ENCODE data around the gene COBL. TPM values are rescaled to one million over a fixed set of nuclear protein-coding genes. Genes with fewer than 3 reads are reported as not detected.

The COBL gene
- total RNA-seq, 1 experiment from 2014 or later, result 0.39 TPM

DNA sequence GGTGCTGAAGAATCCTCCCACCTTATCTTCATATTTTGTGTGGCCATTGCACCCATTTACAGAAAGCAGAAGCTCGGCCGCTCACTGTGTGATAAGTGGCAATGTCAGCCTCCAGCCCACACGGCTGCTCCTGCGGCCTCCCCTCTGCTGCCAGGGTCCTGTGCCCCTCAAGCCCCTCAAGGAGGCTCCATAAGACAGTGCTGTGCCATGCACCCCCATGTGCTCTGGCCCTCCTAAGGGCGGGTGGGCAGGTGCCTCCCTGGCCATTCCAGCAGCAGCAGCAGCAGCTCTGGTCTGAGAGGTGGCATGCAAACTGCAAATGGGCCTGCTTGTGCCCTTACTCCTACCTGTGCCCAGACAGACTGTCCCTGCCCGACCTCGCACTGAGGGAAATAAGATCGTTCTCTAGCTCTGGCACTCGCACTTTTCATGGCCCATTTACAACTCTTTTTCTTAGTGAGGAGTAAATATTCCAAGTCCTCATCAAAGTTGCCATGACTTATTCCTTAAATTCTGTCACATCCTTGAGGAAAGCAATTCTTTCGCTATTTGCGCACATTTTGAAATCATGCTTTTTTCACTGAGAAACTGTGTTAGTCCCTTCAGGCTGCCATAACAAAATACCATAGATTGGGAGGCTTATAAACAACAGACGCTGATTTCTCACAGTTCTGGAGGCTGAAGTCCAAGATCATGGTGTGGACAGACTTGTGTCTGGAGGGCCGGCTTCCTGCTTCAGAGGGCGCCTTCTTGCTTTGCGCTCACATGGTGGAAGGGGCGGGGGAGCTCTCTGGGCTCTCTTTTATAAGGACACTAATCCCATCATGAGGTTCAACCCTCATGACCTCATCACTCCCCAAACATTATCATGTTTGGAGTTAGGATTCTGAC is 187.8 kb downstream of the COBL start:
- Histone ChIP-seq H3K36me3 (ENCODE audit: control insufficient read depth, insufficient read depth, low read length) (no peaks in the 10 kb centered on the region), H3K27ac (ENCODE audit: low read length) (no peak overlapping the region), H3K9me3 (ENCODE audit: control insufficient read depth, insufficient read depth, low read depth, low read length) (no peaks in the 10 kb centered on the region), H3K4me1 (ENCODE audit: control insufficient read depth, insufficient read depth, low read length) (no peaks in the 10 kb centered on the region), H3K4me3 (ENCODE audit: low read depth in 2 of 2, low read length in 2 of 2) (no peak overlapping the region), H3K27me3 (ENCODE audit: control insufficient read depth, insufficient read depth, low read length) (no peaks in the 10 kb centered on the region; the same call in 1 of the 2 replicates)
- ATAC-seq, result no peak
- BruUV-seq (replicated peaks), result no TSS peak
- POLR2A ChIA-PET, result no interaction called here
- CTCF ChIA-PET, result no interaction called here
- in situ Hi-C loops (cut with HindIII; ENCODE audit: low pct_unique_long_range_greater_than_20kb, low sequenced_read_pairs), result no loop called here
- DNase-seq (ENCODE audit: low read depth, low spot score), result no peak
- intact Hi-C loops (cut with micrococcal nuclease; ENCODE audit: unreplicated experiment), result no loop called here
- TF ChIP-seq TCF7L2 (IDR thresholded peaks at IDR 0.05; ENCODE audit: low read depth, low read length), result no peak
- no peak for TF ChIP-seq POLR2AphosphoS5 (IDR thresholded peaks at IDR 0.05; ENCODE audit: low read depth, low read length)
- TF ChIP-seq, protein P1, sequence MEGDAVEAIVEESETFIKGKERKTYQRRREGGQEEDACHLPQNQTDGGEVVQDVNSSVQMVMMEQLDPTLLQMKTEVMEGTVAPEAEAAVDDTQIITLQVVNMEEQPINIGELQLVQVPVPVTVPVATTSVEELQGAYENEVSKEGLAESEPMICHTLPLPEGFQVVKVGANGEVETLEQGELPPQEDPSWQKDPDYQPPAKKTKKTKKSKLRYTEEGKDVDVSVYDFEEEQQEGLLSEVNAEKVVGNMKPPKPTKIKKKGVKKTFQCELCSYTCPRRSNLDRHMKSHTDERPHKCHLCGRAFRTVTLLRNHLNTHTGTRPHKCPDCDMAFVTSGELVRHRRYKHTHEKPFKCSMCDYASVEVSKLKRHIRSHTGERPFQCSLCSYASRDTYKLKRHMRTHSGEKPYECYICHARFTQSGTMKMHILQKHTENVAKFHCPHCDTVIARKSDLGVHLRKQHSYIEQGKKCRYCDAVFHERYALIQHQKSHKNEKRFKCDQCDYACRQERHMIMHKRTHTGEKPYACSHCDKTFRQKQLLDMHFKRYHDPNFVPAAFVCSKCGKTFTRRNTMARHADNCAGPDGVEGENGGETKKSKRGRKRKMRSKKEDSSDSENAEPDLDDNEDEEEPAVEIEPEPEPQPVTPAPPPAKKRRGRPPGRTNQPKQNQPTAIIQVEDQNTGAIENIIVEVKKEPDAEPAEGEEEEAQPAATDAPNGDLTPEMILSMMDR (IDR thresholded peaks at IDR 0.05), result no peak
- TF ChIP-seq SIN3A (IDR thresholded peaks at IDR 0.05; ENCODE audit: borderline replicate concordance, insufficient read depth, low read depth, low read length), result no peak
- TF ChIP-seq, protein P2, sequence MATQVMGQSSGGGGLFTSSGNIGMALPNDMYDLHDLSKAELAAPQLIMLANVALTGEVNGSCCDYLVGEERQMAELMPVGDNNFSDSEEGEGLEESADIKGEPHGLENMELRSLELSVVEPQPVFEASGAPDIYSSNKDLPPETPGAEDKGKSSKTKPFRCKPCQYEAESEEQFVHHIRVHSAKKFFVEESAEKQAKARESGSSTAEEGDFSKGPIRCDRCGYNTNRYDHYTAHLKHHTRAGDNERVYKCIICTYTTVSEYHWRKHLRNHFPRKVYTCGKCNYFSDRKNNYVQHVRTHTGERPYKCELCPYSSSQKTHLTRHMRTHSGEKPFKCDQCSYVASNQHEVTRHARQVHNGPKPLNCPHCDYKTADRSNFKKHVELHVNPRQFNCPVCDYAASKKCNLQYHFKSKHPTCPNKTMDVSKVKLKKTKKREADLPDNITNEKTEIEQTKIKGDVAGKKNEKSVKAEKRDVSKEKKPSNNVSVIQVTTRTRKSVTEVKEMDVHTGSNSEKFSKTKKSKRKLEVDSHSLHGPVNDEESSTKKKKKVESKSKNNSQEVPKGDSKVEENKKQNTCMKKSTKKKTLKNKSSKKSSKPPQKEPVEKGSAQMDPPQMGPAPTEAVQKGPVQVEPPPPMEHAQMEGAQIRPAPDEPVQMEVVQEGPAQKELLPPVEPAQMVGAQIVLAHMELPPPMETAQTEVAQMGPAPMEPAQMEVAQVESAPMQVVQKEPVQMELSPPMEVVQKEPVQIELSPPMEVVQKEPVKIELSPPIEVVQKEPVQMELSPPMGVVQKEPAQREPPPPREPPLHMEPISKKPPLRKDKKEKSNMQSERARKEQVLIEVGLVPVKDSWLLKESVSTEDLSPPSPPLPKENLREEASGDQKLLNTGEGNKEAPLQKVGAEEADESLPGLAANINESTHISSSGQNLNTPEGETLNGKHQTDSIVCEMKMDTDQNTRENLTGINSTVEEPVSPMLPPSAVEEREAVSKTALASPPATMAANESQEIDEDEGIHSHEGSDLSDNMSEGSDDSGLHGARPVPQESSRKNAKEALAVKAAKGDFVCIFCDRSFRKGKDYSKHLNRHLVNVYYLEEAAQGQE (IDR thresholded peaks at IDR 0.05; ENCODE audit: insufficient read depth in 1 of 2, low read depth in 2 of 2, low read length in 1 of 2), result no peak

DNA sequence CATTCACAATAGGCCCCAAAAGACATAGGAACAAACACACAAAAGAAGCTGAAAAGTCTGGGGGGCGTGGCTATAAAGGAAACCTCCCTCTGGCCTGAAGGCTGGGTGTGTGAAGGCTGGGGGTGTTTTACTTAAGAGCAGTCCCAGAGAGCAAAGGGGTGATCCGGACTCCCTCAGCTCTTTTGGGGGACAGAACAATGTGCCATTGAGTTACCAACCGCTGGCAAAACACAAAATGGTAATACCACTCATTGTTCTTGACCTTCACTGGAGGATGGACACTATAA is 189.0 kb downstream of the COBL start:
- no peaks in the 10 kb centered on the region; the same call in 1 of the 2 replicates for H3K27me3 ChIP-seq (ENCODE audit: control insufficient read depth, insufficient read depth, low read length)
- no peaks in the 10 kb centered on the region for H3K4me1 ChIP-seq (ENCODE audit: control insufficient read depth, insufficient read depth, low read length)
- no peak overlapping the region for H3K4me3 ChIP-seq (ENCODE audit: low read depth in 2 of 2, low read length in 2 of 2)
- TF ChIP-seq SIN3A (IDR thresholded peaks at IDR 0.05; ENCODE audit: borderline replicate concordance, insufficient read depth, low read depth, low read length), result no peak
- no peak for TF ChIP-seq TCF7L2 (IDR thresholded peaks at IDR 0.05; ENCODE audit: low read depth, low read length)
- TF ChIP-seq, protein P1 (IDR thresholded peaks at IDR 0.05), result no peak
- no peak for TF ChIP-seq POLR2AphosphoS5 (IDR thresholded peaks at IDR 0.05; ENCODE audit: low read depth, low read length)
- TF ChIP-seq, protein P2 (IDR thresholded peaks at IDR 0.05; ENCODE audit: insufficient read depth in 1 of 2, low read depth in 2 of 2, low read length in 1 of 2), result no peak
- ChIA-PET POLR2A (interaction anchor here (0.7 kb wide), 2 partner anchors 21 to 1406 kb away, joined by 4 to 10 read pairs; no protein-coding TSS in a partner anchor), CTCF (no interaction called here)
- no peak for DNase-seq (ENCODE audit: low read depth, low spot score)
- intact Hi-C loops (cut with micrococcal nuclease; ENCODE audit: unreplicated experiment) (no loop called here), in situ Hi-C loops (cut with HindIII; ENCODE audit: low pct_unique_long_range_greater_than_20kb, low sequenced_read_pairs) (no loop called here)
- no TSS peak for BruUV-seq (replicated peaks)
- ATAC-seq, result no peak
- H3K27ac ChIP-seq (ENCODE audit: low read length), result no peak overlapping the region
- no peaks in the 10 kb centered on the region for H3K9me3 ChIP-seq (ENCODE audit: control insufficient read depth, insufficient read depth, low read depth, low read length)
- H3K36me3 ChIP-seq (ENCODE audit: control insufficient read depth, insufficient read depth, low read length), result no peaks in the 10 kb centered on the region
